ENCODE results near the gene CPEB1. TPM values are rescaled to one million over a fixed set of nuclear protein-coding genes. Genes with fewer than 3 reads are reported as not detected.

Gene CPEB1
- total and polyA plus RNA-seq, 2 donors (not counting 1 experiment from before 2014, with no cell fraction given), result 0.19 to 0.62 TPM

GRCh38 chr15:82681371-82681770 is 34.2 kb upstream of the CPEB1 start:
- TF ChIP-seq EZH2 (IDR thresholded peaks at IDR 0.05; ENCODE audit: borderline replicate concordance, insufficient read depth, low read depth, low read length, poor library complexity, severe bottlenecking) (no peak), CTCF (IDR thresholded peaks at IDR 0.05) (no peak)
- Histone ChIP-seq H3K4me1 (ENCODE audit: control insufficient read depth in 2 of 2, insufficient read depth in 2 of 2, low read length in 2 of 2) (peaks cover 14 to 15% of the 10 kb centered on the region in 2 donors), H3K36me3 (replicated peaks in 1 of 2; ENCODE audit: control extremely low read depth in 1 of 2, control insufficient read depth in 1 of 2, extremely low read depth in 1 of 2, insufficient read depth in 2 of 2, low read length in 1 of 2) (no peaks in the 10 kb centered on the region), H3K27ac (ENCODE audit: low read length in 2 of 2) (no peak overlapping the region), H3K79me2 (ENCODE audit: control insufficient read depth, insufficient read depth, low read length) (no peaks in the 10 kb centered on the region), H3K9me3 (ENCODE audit: control extremely low read depth in 1 of 3, control insufficient read depth in 2 of 3, insufficient read depth in 1 of 3, low read length in 2 of 3) (peaks cover 0 to 16% (median 0%) of the 10 kb centered on the region in 3 donors), H3K4me2 (replicated peaks; ENCODE audit: low read depth, low read length, poor library complexity, severe bottlenecking) (peak overlapping the region; percentile 92), H3K4me3 (ENCODE audit: control extremely low read depth in 1 of 5, extremely low read depth in 1 of 5, insufficient read depth in 1 of 5, low read depth in 2 of 5, low read length in 4 of 5) (peak overlapping the region in 2 of 5 experiments; percentile 69 to 84), H4K20me1 (ENCODE audit: control insufficient read depth, insufficient read depth, low read length, poor library complexity, severe bottlenecking) (no peaks in the 10 kb centered on the region), H3K27me3 (replicated peaks in 1 of 4; ENCODE audit: control extremely low read depth in 1 of 4, control insufficient read depth in 3 of 4, insufficient read depth in 4 of 4, low read length in 3 of 4) (peaks cover 0 to 24% (median 6%) of the 10 kb centered on the region in 4 experiments), H3K9ac (ENCODE audit: low read length) (peak overlapping the region; percentile 82), H2AFZ (ENCODE audit: insufficient read depth, low read depth, low read length, poor library complexity, severe bottlenecking) (peak overlapping the region; percentile 93)
- H3K4me3 Mint-ChIP-seq, result peak overlapping the region; percentile 92
- H3K9me3 Mint-ChIP-seq (ENCODE audit: insufficient read depth), result no peaks in the 10 kb centered on the region
- DNase-seq (no peak), ATAC-seq (ENCODE audit: low read depth) (no peak)
- peaks cover 12% of the 10 kb centered on the region for H3K4me1 Mint-ChIP-seq
- intact Hi-C loops (cut with micrococcal nuclease), result no loop called here
- 94% methylated on average over 10 of the region's 10 CpGs for WGBS (ENCODE audit: insufficient coverage)
- peaks cover 6% of the 10 kb centered on the region for H3K27me3 Mint-ChIP-seq
- peak overlapping the region; percentile 32 for H3K27ac Mint-ChIP-seq
- POLR2A ChIA-PET, result no interaction called here
- CTCF ChIA-PET, result no interaction called here

- Histone ChIP-seq H3K9me3 (ENCODE audit: control extremely low read depth in 1 of 3, control insufficient read depth in 2 of 3, insufficient read depth in 1 of 3, low read length in 2 of 3) (peaks cover 0 to 16% (median 0%) of the 10 kb centered on the region in 3 donors), H3K79me2 (ENCODE audit: control insufficient read depth, insufficient read depth, low read length) (no peaks in the 10 kb centered on the region), H3K4me2 (replicated peaks; ENCODE audit: low read depth, low read length, poor library complexity, severe bottlenecking) (peak overlapping the region; percentile 92), H3K36me3 (replicated peaks in 1 of 2; ENCODE audit: control extremely low read depth in 1 of 2, control insufficient read depth in 1 of 2, extremely low read depth in 1 of 2, insufficient read depth in 2 of 2, low read length in 1 of 2) (no peaks in the 10 kb centered on the region), H3K4me1 (ENCODE audit: control insufficient read depth in 2 of 2, insufficient read depth in 2 of 2, low read length in 2 of 2) (peaks cover 14 to 15% of the 10 kb centered on the region in 2 donors), H3K27ac (ENCODE audit: low read length in 2 of 2) (peak overlapping the region; percentile 46 to 65), H2AFZ (ENCODE audit: insufficient read depth, low read depth, low read length, poor library complexity, severe bottlenecking) (peak overlapping the region; percentile 93), H3K4me3 (ENCODE audit: control extremely low read depth in 1 of 5, extremely low read depth in 1 of 5, insufficient read depth in 1 of 5, low read depth in 2 of 5, low read length in 4 of 5) (peak overlapping the region in 4 of 5 experiments; percentile 61 to 84 (median 72)), H3K9ac (ENCODE audit: low read length) (peak overlapping the region; percentile 82), H4K20me1 (ENCODE audit: control insufficient read depth, insufficient read depth, low read length, poor library complexity, severe bottlenecking) (no peaks in the 10 kb centered on the region), H3K27me3 (replicated peaks in 1 of 4; ENCODE audit: control extremely low read depth in 1 of 4, control insufficient read depth in 3 of 4, insufficient read depth in 4 of 4, low read length in 3 of 4) (peaks cover 0 to 21% (median 6%) of the 10 kb centered on the region in 4 experiments)
- CTCF ChIA-PET, result no interaction called here
- Mint-ChIP-seq H3K27me3 (peaks cover 6% of the 10 kb centered on the region), H3K4me1 (peaks cover 12% of the 10 kb centered on the region), H3K27ac (peak overlapping the region; percentile 87), H3K4me3 (peak overlapping the region; percentile 92), H3K9me3 (ENCODE audit: insufficient read depth) (no peaks in the 10 kb centered on the region)
- TF ChIP-seq CTCF (IDR thresholded peaks at IDR 0.05) (peak; percentile 21), EZH2 (IDR thresholded peaks at IDR 0.05; ENCODE audit: borderline replicate concordance, insufficient read depth, low read depth, low read length, poor library complexity, severe bottlenecking) (no peak)
- DNase-seq (peak; percentile 85), ATAC-seq (ENCODE audit: low read depth) (peak; percentile 91)
- WGBS (ENCODE audit: insufficient coverage), result 7% methylated on average over 61 of the region's 76 CpGs
- intact Hi-C loops (cut with micrococcal nuclease), result loop anchor here (1.0 kb wide), 4 partner anchors 29 to 331 kb away; partner anchors contain the start of genes AP3B2, C15orf40 and RPS17
- POLR2A ChIA-PET, result no interaction called here
Measured at GRCh38 chr15:82680200-82681102, 33.3 kb upstream of the CPEB1 start.

Data from B cell (primary cell).